Activated T-helper 1 cell treated with Interleukin-2 at 50 U/mL for 16 hours (primary cell): ENCODE data around the gene GNB1.

ENCODE experiments used
- DNase-seq: peaks from one replicate; pipeline ENCODE4 v3.0.0-alpha.2; 2020; ENCODE audit warnings: low read depth

The GNB1 gene

GRCh38 chr1:1781526-1781903, 109.4 kb downstream of the GNB1 start:
- DNase-seq: no peak

GRCh38 chr1:1780598-1781525, 110.0 kb downstream of the GNB1 start:
- no peak for DNase-seq

- peak; percentile 27 for DNase-seq
These were observed 110.9 kb downstream of the GNB1 start for GRCh38 chr1:1779691-1780597.

- DNase-seq: no peak
These were observed 111.6 kb downstream of the GNB1 start for GRCh38 chr1:1779320-1779675.

- DNase-seq: peak; percentile 62
These were observed 112.1 kb downstream of the GNB1 start for GRCh38 chr1:1778663-1779319.

- peak; percentile 70 for DNase-seq
These were observed 112.8 kb downstream of the GNB1 start, which contains the start of gene NADK for GRCh38 chr1:1777950-1778662. Gene NADK, minus strand, starts transcription at chr1:1778470. Its CDS starts 13,064 bp downstream, at chr1:1765406.

- DNase-seq: no peak
These were observed 113.3 kb downstream of the GNB1 start for GRCh38 chr1:1777583-1777899.

- DNase-seq: no peak
These were observed 114.0 kb downstream of the GNB1 start for GRCh38 chr1:1776672-1777582.

GRCh38 chr1:1775327-1776226, 115.3 kb downstream of the GNB1 start:
- no peak for DNase-seq

GRCh38 chr1:1773874-1774273, 117.0 kb downstream of the GNB1 start:
- no peak for DNase-seq

GRCh38 chr1:1771096-1771495, 119.8 kb downstream of the GNB1 start:
- DNase-seq: no peak

GRCh38 chr1:1770102-1770501, 120.8 kb downstream of the GNB1 start:
- no peak for DNase-seq

GRCh38 chr1:1768249-1768992, 122.5 kb downstream of the GNB1 start:
- DNase-seq: no peak

- no peak for DNase-seq
These were observed 125.9 kb downstream of the GNB1 start for GRCh38 chr1:1764876-1765470.

- DNase-seq: no peak
These were observed 126.9 kb downstream of the GNB1 start for GRCh38 chr1:1763657-1764621.

GRCh38 chr1:1761504-1762376, 129.1 kb downstream of the GNB1 start:
- DNase-seq: no peak
